Muscle layer of colon (tissue), 2 donors: ENCODE data around the gene NTRK3.

Source experiments
- H3K27ac ChIP-seq: one replicate; pipeline ENCODE4 v1.7.0; 2013; ENCODE audit warnings: low read depth, mild to moderate bottlenecking, low read length, moderate library complexity
- H3K27me3 ChIP-seq, 2 donors: one replicate each; pipeline ENCODE4 v1.7.0; 2013; ENCODE audit warnings: low read length in 2 of 2, mild to moderate bottlenecking in 2 of 2; ENCODE audit not compliant: insufficient read depth in 2 of 2, control insufficient read depth in 1 of 2
- H3K36me3 ChIP-seq: one replicate; pipeline ENCODE4 v1.7.0; 2013; ENCODE audit warnings: mild to moderate bottlenecking, low read length; ENCODE audit not compliant: insufficient read depth
- H3K4me1 ChIP-seq: one replicate; pipeline ENCODE4 v1.7.0; 2013; ENCODE audit warnings: mild to moderate bottlenecking, low read length; ENCODE audit not compliant: insufficient read depth
- H3K4me3 ChIP-seq, 2 donors: one replicate each; pipeline ENCODE4 v1.7.0; 2013; ENCODE audit warnings: low read length in 2 of 2, low read depth in 1 of 2, mild to moderate bottlenecking in 1 of 2, moderate library complexity in 1 of 2
- H3K9ac ChIP-seq: one replicate; pipeline ENCODE4 v1.7.0; 2013; ENCODE audit warnings: low read length
- H3K9me3 ChIP-seq: one replicate; pipeline ENCODE4 v1.7.0; 2013; ENCODE audit warnings: mild to moderate bottlenecking, low read length
- donor health status: abdominal sarcoma.
- donor health status: Adenocarcinoma of cecum.

Gene NTRK3

GRCh38 chr15:88201207-88201606, 55.3 kb downstream of the NTRK3 start:
- H3K9ac ChIP-seq = no peak overlapping the region
- no peak overlapping the region for H3K27ac ChIP-seq
- no peaks in the 10 kb centered on the region for H3K27me3 ChIP-seq
- no peak overlapping the region for H3K4me3 ChIP-seq
- no peaks in the 10 kb centered on the region for H3K4me1 ChIP-seq
- no peaks in the 10 kb centered on the region for H3K9me3 ChIP-seq
- H3K36me3 ChIP-seq = no peaks in the 10 kb centered on the region

- Histone ChIP-seq H3K4me3 (no peak overlapping the region), H3K9ac (no peak overlapping the region), H3K36me3 (no peaks in the 10 kb centered on the region), H3K27ac (no peak overlapping the region), H3K27me3 (no peaks in the 10 kb centered on the region), H3K9me3 (no peaks in the 10 kb centered on the region), H3K4me1 (no peaks in the 10 kb centered on the region)
These were observed 59.6 kb downstream of the NTRK3 start for GRCh38 chr15:88196961-88197360.

GRCh38 chr15:88194162-88194561, 62.4 kb downstream of the NTRK3 start:
- H3K4me1 ChIP-seq = no peaks in the 10 kb centered on the region
- H3K36me3 ChIP-seq = no peaks in the 10 kb centered on the region
- no peak overlapping the region for H3K4me3 ChIP-seq
- no peaks in the 10 kb centered on the region for H3K9me3 ChIP-seq
- no peak overlapping the region for H3K9ac ChIP-seq
- H3K27ac ChIP-seq = no peak overlapping the region
- no peaks in the 10 kb centered on the region for H3K27me3 ChIP-seq

- Histone ChIP-seq H3K27me3 (no peaks in the 10 kb centered on the region), H3K36me3 (no peaks in the 10 kb centered on the region), H3K4me1 (no peaks in the 10 kb centered on the region), H3K9me3 (no peaks in the 10 kb centered on the region), H3K9ac (no peak overlapping the region), H3K27ac (no peak overlapping the region), H3K4me3 (no peak overlapping the region)
These were observed 63.1 kb downstream of the NTRK3 start for GRCh38 chr15:88193415-88193814.

- Histone ChIP-seq H3K27me3 (no peaks in the 10 kb centered on the region), H3K27ac (no peak overlapping the region), H3K4me1 (no peaks in the 10 kb centered on the region), H3K9ac (no peak overlapping the region), H3K36me3 (no peaks in the 10 kb centered on the region), H3K9me3 (no peaks in the 10 kb centered on the region), H3K4me3 (no peak overlapping the region)
These were observed 64.8 kb downstream of the NTRK3 start for GRCh38 chr15:88191812-88192165.

GRCh38 chr15:88190232-88190631, 66.3 kb downstream of the NTRK3 start:
- no peaks in the 10 kb centered on the region for H3K36me3 ChIP-seq
- H3K27ac ChIP-seq = no peak overlapping the region
- no peaks in the 10 kb centered on the region for H3K9me3 ChIP-seq
- no peak overlapping the region for H3K4me3 ChIP-seq
- no peaks in the 10 kb centered on the region for H3K27me3 ChIP-seq
- no peaks in the 10 kb centered on the region for H3K4me1 ChIP-seq
- no peak overlapping the region for H3K9ac ChIP-seq

GRCh38 chr15:88188300-88188699, 68.2 kb downstream of the NTRK3 start:
- no peaks in the 10 kb centered on the region for H3K36me3 ChIP-seq
- no peaks in the 10 kb centered on the region for H3K4me1 ChIP-seq
- H3K27ac ChIP-seq = no peak overlapping the region
- H3K27me3 ChIP-seq = peaks cover 0 to 5% of the 10 kb centered on the region in 2 donors
- no peak overlapping the region for H3K9ac ChIP-seq
- H3K4me3 ChIP-seq = no peak overlapping the region
- H3K9me3 ChIP-seq = no peaks in the 10 kb centered on the region

GRCh38 chr15:88187195-88187594, 69.3 kb downstream of the NTRK3 start:
- H3K36me3 ChIP-seq = no peaks in the 10 kb centered on the region
- H3K27ac ChIP-seq = no peak overlapping the region
- peaks cover 0 to 5% of the 10 kb centered on the region in 2 donors for H3K27me3 ChIP-seq
- H3K9me3 ChIP-seq = no peaks in the 10 kb centered on the region
- no peaks in the 10 kb centered on the region for H3K4me1 ChIP-seq
- no peak overlapping the region for H3K4me3 ChIP-seq
- H3K9ac ChIP-seq = no peak overlapping the region

- Histone ChIP-seq H3K27me3 (peaks cover 0 to 5% of the 10 kb centered on the region in 2 donors), H3K4me1 (no peaks in the 10 kb centered on the region), H3K9me3 (no peaks in the 10 kb centered on the region), H3K4me3 (no peak overlapping the region), H3K36me3 (no peaks in the 10 kb centered on the region), H3K9ac (no peak overlapping the region), H3K27ac (no peak overlapping the region)
These were observed 71.0 kb downstream of the NTRK3 start for GRCh38 chr15:88185584-88185983.

GRCh38 chr15:88181613-88182012, 74.9 kb downstream of the NTRK3 start:
- no peaks in the 10 kb centered on the region for H3K9me3 ChIP-seq
- no peaks in the 10 kb centered on the region for H3K4me1 ChIP-seq
- H3K27me3 ChIP-seq = peaks cover 0 to 5% of the 10 kb centered on the region in 2 donors
- H3K27ac ChIP-seq = no peak overlapping the region
- no peak overlapping the region for H3K9ac ChIP-seq
- H3K36me3 ChIP-seq = no peaks in the 10 kb centered on the region
- H3K4me3 ChIP-seq = no peak overlapping the region

- H3K9me3 ChIP-seq = no peaks in the 10 kb centered on the region
- H3K27ac ChIP-seq = no peak overlapping the region
- H3K4me1 ChIP-seq = no peaks in the 10 kb centered on the region
- no peak overlapping the region for H3K9ac ChIP-seq
- H3K27me3 ChIP-seq = peaks cover 0 to 5% of the 10 kb centered on the region in 2 donors
- H3K36me3 ChIP-seq = no peaks in the 10 kb centered on the region
- no peak overlapping the region for H3K4me3 ChIP-seq
These were observed 77.0 kb downstream of the NTRK3 start for GRCh38 chr15:88179562-88179961.

- no peak overlapping the region for H3K9ac ChIP-seq
- H3K27me3 ChIP-seq = peaks cover 0 to 3% of the 10 kb centered on the region in 2 donors
- no peaks in the 10 kb centered on the region for H3K9me3 ChIP-seq
- no peak overlapping the region for H3K27ac ChIP-seq
- no peaks in the 10 kb centered on the region for H3K4me1 ChIP-seq
- H3K36me3 ChIP-seq = no peaks in the 10 kb centered on the region
- no peak overlapping the region for H3K4me3 ChIP-seq
These were observed 77.9 kb downstream of the NTRK3 start for GRCh38 chr15:88178631-88179030.
